H7 (cell line): ENCODE results near the gene RAI1. TPM values are rescaled to one million over a fixed set of nuclear protein-coding genes. Genes with fewer than 3 reads are reported as not detected.
A peak's percentile ranks its signal among the peaks of the same experiment; 100 is the strongest.

ENCODE experiments used
- DNase-seq: peaks from one replicate; pipeline ENCODE4 v3.0.0; 2012
- H3K27me3 ChIP-seq: 2 replicates; pipeline ENCODE4 v1.6.0; 2011; ENCODE audit warnings: mild to moderate bottlenecking, low read length; ENCODE audit not compliant: control insufficient read depth, insufficient read depth
- H3K36me3 ChIP-seq: replicated peaks from 2 replicates; pipeline ENCODE4 v1.5.1; 2011; ENCODE audit warnings: low read length; ENCODE audit not compliant: control insufficient read depth, insufficient read depth
- H3K4me3 ChIP-seq: 2 replicates; pipeline ENCODE4 v1.5.1; 2011; ENCODE audit warnings: low read depth, mild to moderate bottlenecking, control low read depth, low read length, moderate library complexity; ENCODE audit not compliant: insufficient read depth
- total RNA-seq: library from RNA; depleted of rRNA; stranded (reverse); fragments of >200 nt; shearing (Covaris generic); gene quantifications from 2 replicates; pipeline ENCODE4 v1.2.3, GENCODE V29; 2014

Gene RAI1
- total RNA-seq, 1 experiment from 2014 or later, result 11.3 TPM

- DNase-seq, result no peak
- Histone ChIP-seq H3K27me3 (no peaks in the 10 kb centered on the region), H3K36me3 (no peaks in the 10 kb centered on the region), H3K4me3 (no peak overlapping the region)
These were observed 27.9 kb upstream of the RAI1 start for GRCh38 chr17:17653343-17653742.

- Histone ChIP-seq H3K4me3 (no peak overlapping the region), H3K27me3 (no peaks in the 10 kb centered on the region), H3K36me3 (no peaks in the 10 kb centered on the region)
- no peak for DNase-seq
These were observed 21.9 kb upstream of the RAI1 start for GRCh38 chr17:17659340-17659739.

GRCh38 chr17:17661134-17661533, 20.1 kb upstream of the RAI1 start:
- Histone ChIP-seq H3K36me3 (no peaks in the 10 kb centered on the region), H3K4me3 (no peak overlapping the region), H3K27me3 (no peaks in the 10 kb centered on the region)
- DNase-seq, result no peak

- no peaks in the 10 kb centered on the region for H3K27me3 ChIP-seq
- H3K36me3 ChIP-seq, result no peaks in the 10 kb centered on the region
- no peak overlapping the region for H3K4me3 ChIP-seq
- DNase-seq, result peak; percentile 69
These were observed 19.3 kb upstream of the RAI1 start for GRCh38 chr17:17661834-17662385.

DNA sequence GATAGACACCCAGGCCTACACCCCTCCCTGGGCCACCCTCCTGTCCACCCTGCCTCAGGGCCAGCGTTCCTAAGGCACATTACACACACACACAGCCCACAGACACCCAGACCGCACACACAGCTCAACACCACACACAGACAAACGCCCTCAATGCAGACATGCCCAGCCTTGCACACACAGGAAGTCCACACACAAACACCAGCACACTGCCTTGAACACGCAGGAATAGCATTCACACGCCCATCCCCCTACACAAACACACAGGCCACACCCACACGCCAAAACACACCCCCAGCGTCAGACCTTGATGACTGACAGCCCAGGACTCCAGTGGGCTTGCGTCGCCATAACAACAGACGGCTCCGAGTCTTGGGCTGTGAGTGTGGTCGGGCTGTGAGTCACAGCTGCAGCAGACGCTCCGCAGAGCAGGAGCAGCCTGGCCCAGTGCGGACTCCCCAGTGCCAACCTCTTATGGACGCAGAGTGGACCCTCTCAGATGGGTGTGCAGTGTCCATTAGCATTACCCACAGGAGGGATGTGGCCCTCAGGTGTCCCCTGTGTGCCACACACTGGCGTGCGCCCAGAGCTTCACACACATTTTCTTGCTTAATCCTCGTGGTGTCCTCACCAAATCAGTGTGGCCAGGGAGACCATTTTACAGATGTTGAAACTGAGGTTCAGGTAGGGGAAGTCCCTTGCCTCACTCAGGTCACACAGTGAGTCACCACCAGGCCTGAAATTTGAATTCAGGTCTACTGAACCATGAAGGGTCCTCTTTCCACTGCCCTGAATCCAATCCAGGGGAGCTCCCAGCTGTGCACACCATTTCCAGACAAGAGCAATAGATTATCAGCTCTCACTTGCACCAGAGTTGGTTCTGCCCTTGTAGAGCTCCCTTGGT, 17.8 kb upstream of the RAI1 start:
- no peaks in the 10 kb centered on the region for H3K27me3 ChIP-seq
- no peaks in the 10 kb centered on the region for H3K36me3 ChIP-seq
- no peak overlapping the region for H3K4me3 ChIP-seq
- DNase-seq, result peak; percentile 91

- Histone ChIP-seq H3K36me3 (no peaks in the 10 kb centered on the region), H3K4me3 (no peak overlapping the region)
- DNase-seq, result no peak
These were observed 17.2 kb upstream of the RAI1 start for GRCh38 chr17:17664064-17664452.

DNA sequence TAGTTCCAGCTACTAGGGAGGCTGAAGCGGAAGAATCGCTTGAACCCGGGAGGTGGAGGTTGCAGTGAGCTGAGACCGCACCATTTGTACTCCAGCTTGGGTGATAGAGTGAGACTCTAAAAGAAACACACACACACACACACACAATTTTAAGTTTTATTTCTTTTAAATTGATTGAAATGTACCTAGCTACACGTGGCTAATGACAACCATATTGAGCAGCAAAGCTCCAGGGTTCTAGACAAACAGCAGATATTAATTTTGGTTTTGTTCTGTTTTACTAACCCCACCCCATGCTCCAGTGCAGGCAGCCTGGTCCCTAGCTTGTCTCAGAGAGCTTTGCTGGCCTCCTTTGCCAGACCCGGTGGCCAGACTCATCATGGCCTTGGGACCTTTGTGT, 16.0 kb upstream of the RAI1 start:
- DNase-seq, result no peak
- no peaks in the 10 kb centered on the region for H3K36me3 ChIP-seq
- no peaks in the 10 kb centered on the region for H3K27me3 ChIP-seq
- no peak overlapping the region for H3K4me3 ChIP-seq

More at GRCh38 chr17:17664064-17664452, 17.2 kb upstream of the RAI1 start:
- no peaks in the 10 kb centered on the region for H3K27me3 ChIP-seq

- H3K36me3 ChIP-seq, result no peaks in the 10 kb centered on the region
- H3K4me3 ChIP-seq, result no peak overlapping the region
- H3K27me3 ChIP-seq, result no peaks in the 10 kb centered on the region
- peak; percentile 47 for DNase-seq
These were observed 15.0 kb upstream of the RAI1 start for GRCh38 chr17:17666111-17666714.

DNA sequence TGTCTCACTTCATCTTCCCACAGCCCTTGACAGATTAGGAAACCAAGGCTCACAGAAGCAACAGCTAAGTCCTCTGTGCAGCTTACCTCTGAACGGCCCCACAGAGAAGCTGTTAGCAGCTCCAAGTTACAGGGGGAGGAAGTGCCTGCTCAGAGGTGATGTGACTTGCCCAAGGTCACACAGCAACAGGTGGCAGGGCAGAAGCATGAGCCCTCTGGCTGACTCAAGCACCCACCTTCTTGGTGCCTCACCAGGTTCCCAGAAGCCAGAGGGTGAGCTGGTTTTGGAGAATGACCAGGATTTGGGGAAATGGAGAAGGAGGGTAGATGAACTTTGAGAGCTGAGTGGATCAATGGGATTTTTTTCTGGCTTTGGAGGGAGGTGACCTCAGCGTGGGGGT, 14.0 kb upstream of the RAI1 start:
- Histone ChIP-seq H3K4me3 (no peak overlapping the region), H3K27me3 (no peaks in the 10 kb centered on the region), H3K36me3 (no peaks in the 10 kb centered on the region)
- no peak for DNase-seq

DNA sequence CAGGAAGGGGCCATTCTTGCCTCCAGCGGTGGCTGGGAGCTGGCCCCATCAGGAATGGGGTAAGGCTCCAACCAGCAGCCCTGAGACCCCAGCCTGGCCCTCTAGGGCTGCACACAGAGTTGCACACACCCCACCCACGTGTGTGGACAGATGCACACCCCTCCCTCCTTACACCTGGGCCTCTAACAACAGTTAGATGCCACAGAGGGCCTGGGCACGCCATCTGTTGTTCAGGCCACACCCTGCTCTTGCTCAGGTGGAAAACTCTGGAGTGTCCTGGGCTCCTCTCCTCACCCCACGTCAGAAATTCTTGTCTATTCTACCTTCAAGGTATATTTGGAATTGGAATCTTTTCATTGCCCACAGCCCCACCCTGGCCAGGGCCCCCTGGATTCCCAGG, 13.3 kb upstream of the RAI1 start:
- no peaks in the 10 kb centered on the region for H3K36me3 ChIP-seq
- no peak for DNase-seq
- H3K27me3 ChIP-seq, result no peaks in the 10 kb centered on the region
- no peak overlapping the region for H3K4me3 ChIP-seq

GRCh38 chr17:17668358-17668757, 12.9 kb upstream of the RAI1 start:
- Histone ChIP-seq H3K4me3 (no peak overlapping the region), H3K36me3 (no peaks in the 10 kb centered on the region), H3K27me3 (no peaks in the 10 kb centered on the region)
- DNase-seq, result no peak

- DNase-seq, result peak; percentile 48
- H3K4me3 ChIP-seq, result no peak overlapping the region
- H3K36me3 ChIP-seq, result no peaks in the 10 kb centered on the region
- peaks cover under 1% of the 10 kb centered on the region; the same call in 1 of the 2 replicates for H3K27me3 ChIP-seq
These were observed 12.3 kb upstream of the RAI1 start for GRCh38 chr17:17668775-17669579.

DNA sequence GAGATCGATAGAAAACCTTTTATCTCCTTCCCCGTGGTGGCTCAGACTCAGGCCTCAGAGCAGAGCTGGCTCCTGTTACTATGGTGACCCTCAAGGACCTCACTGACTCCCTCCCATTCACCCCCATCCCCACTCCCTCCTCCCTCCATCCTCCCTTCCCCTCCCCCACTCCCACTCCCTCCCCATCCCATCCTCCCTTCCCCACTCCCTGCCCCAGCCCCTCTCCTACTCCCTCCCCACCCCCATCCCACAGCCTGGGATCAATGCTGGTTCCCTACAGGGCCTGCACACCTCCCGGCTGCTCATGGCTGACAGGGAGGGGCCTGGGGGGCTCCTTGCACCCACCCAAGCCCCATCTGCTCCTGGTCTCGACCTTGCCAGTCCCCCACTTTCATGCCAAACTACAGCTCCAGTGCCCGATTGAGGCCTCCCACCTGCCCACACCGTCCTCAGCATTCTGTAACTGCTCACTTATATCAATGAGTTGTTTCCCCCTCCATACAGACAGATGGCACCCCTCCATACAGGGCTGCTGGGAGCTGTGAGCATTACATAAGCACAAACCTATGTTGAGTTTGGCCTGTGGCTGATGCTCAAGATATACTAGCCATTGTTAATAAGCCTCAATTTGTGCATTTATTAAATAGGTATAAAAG, 11.6 kb upstream of the RAI1 start:
- no peaks in the 10 kb centered on the region for H3K36me3 ChIP-seq
- no peak overlapping the region for H3K4me3 ChIP-seq
- H3K27me3 ChIP-seq, result peaks cover 4% of the 10 kb centered on the region; the same call in 1 of the 2 replicates
- peak; percentile 56 for DNase-seq

DNA sequence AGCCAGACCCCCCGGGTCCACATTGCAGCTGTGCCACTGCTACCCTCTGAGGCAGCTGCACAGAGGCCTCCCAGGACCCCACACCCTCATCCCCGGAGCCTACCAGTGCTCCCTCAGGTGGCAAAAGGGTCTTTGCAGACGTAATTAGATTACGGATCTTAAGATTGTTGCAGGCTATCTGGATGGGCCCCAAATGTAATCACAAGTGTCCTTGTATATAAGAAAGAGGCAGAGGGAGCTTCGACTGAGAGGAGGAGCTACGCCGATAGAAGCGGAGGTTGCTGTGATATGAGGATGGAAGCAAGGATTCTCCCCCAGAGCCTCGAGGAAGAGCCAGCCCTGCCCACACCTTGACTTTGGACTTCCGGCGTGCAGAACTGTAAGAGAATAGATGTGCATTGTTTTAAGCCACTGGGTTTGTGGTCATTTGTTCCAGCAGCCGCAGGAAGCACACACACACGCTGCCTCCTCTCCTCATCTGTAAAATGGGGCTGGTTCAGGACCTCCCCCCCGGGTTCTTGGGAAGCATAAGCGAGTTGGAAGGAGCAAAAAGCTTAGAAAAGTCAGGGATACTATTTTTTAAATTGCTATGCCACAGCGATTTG, 10.5 kb upstream of the RAI1 start:
- DNase-seq, result no peak
- H3K36me3 ChIP-seq, result no peaks in the 10 kb centered on the region
- H3K27me3 ChIP-seq, result peaks cover 14% of the 10 kb centered on the region
- H3K4me3 ChIP-seq, result no peak overlapping the region
